T-helper 22 cell (primary cell): Measurements from ENCODE around the gene MAP4K5.

Source experiments
- DNase-seq: peaks from one replicate; pipeline ENCODE4 v3.0.0-alpha.2; 2020; ENCODE audit warnings: low read depth

MAP4K5 gene

DNA sequence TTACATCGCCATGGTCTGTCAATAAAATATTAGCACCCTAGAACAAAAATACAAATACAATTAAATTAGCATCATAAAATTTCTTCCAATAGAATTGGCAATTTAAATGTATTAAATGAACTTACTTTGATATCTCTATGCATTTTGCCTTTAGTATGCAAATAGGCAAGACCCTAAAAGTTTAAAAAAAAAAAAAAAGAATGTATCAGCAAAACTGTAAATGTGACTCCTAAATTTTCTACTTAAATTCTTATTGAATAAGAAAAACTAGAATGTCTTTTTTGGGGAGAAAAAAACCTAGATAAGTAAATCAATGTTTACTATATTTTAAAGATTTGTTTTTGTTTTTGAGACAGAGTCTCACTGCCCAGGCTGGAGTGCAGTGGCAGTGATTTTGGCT lies 56.2 kb downstream of the MAP4K5 start:
- DNase-seq, result no peak

DNA sequence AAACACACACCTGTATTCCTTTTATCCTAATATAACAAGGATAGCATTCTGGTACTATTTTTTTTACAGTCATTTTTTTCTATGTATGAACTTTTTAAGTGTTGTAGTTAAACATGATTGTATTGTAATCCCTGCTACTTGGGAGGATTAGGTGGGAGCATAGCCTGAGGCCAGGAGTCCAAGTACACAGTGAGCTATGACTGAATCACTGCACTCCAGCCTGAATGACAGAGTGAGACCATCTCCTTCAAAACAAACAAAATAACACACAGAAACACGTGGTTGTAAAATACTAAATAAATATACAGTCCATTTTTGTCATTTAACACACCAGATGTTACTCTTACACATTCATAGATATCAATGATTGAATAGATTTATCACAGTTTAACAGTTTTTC lies 56.9 kb downstream of the MAP4K5 start:
- no peak for DNase-seq

DNA sequence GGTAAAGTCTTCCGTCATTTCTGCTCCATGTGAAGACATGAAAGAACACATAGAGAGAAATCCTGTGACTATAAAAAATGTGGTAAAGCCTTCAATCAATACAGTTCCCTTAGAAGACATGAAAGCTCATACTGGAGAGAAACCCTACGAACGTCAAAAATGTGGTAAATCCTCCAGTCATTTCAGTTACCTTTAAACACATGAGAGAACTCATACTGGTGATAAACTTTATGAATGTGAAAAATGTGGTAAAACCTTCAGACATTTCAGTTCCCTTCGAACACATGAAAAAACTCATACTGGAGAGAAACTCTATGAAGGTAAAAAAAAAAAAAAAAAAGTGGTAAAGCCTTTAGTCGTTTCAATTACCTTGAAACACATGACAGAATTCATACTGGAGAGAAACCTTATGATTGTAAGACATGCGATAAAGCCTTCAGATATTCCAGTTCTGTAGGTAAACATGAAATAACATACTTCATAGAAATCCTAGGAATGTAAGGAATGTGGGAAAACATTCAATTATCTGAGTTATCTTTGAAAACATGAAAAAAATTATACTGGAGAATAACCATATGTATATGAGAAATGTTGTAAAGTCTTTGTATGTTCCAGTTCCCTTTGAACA lies 60.4 kb downstream of the MAP4K5 start:
- DNase-seq, result no peak

DNA sequence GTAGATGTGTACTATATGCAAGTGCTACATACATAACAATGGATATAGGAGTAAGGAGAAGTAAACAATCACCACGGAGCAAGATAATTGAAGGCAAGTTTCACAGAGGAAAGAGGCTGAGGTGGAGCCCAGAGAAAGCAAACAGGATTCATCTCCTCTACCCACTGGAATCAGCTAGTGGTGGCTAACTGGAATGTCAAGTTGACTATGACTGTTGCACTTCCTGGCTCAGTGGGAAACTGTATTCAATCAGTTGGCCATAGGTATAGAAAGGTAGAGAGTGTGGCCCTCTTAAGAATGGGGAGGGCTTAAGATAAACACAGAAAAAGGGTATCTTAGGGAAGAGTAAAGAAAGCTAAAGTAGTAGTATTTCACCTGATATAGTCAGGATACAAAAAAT lies 62.4 kb downstream of the MAP4K5 start:
- DNase-seq, result no peak

DNA sequence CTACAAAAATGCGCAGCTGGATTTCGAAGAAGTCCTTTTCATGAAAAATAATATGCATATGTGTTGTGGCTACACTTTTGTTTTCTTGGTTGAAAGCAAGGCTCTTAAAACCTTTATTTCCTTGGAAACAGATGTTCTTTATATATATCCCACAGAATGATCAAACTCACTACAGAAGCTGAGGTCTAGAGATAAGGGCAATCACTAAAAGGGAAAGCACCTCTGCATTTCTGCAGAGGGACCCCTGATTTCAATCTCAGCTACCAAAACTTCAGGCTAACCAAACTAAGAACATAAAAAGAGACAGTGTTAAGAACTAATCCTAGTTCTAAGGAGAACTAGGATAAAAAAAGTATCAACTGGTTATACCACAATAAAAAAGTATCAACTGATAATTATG lies 70.3 kb downstream of the MAP4K5 start:
- no peak for DNase-seq

DNA sequence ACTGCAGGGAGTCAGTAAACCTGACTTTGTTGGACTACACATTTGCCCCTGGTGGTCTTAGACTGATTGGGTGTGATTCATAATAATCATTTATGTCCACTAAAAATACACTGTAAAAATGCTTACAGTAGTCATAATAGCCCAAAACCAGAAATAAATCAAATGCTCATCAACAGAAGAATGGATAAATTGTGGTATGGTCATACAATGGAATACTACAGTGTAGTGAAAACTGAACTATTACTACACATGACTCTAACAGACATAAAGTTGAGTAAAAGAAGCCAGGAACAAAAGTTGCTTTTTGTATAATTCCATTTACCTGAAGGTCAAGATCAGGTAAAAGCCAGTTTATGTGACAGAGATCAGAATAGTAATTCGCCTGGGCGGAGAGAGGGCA lies 78.5 kb downstream of the MAP4K5 start:
- DNase-seq, result no peak

DNA sequence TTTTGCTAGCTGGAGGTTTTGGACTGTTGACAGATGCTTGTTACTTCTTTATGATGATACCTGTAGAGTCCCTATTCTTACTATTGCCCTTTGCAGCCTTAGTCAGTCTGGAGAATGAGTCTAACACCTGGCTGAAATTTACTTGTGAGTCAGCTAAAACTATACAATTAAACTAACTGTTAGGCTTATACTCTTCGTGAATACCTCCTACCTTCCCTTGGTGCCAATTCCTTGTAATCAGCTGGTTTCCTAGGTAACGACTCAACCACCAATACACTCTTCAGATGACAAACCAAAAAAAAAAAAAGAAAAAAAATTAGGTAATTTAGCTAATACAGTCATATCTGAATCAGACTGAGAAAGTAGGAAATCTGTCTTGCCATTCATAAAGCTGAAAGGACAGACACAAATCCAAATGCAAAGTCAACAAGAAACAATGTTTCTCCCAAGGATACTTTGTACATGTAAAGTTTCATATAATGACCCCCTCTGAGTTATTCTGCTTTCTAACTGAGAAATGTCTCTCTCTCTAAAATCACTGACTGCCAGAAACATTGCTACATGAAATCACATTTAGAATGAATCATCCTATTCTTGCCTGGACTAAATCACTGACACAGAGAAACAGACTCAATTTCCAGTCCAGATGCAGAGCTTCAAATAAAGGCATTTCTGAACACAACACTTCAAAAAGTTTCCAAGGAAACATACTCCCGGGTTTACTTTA lies 79.2 kb downstream of the MAP4K5 start:
- DNase-seq, result no peak

DNA sequence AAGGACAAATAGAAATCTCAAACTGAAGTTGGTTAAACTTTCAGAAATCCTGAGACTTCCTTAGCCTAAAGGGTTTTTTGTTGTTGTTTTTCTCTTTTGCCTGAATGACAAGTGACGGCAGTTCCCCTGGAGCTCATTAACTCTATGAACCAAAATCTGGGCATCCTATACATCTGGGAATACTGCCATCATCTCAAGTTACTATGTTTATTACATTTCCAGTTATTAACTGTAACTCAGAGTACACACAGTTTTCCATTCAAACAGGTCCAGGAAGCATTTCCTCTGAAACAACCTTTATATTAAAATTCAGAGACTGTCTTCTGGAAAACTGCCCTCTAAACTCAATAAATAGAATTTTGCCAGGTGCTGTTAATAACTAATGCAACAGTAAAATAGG lies 80.1 kb downstream of the MAP4K5 start:
- DNase-seq, result no peak

DNA sequence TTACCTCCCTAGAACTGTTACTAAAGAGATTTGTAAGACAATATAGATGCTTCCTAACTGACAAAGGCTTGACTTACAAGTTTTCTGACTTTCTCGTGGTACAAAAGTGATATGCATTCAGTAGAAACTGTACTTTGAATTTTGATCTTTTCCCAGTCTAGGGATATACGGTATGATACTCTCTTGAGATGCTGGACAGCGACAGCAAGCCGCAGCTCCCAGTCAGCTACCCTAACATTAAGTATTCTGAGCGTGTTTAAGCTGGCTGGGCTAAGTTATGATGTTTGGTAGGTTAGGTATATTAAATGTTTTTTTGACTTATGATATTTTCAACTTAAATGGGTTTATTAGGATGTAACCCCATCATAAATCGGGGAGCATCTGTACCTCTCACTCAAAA lies 80.5 kb downstream of the MAP4K5 start:
- no peak for DNase-seq

DNA sequence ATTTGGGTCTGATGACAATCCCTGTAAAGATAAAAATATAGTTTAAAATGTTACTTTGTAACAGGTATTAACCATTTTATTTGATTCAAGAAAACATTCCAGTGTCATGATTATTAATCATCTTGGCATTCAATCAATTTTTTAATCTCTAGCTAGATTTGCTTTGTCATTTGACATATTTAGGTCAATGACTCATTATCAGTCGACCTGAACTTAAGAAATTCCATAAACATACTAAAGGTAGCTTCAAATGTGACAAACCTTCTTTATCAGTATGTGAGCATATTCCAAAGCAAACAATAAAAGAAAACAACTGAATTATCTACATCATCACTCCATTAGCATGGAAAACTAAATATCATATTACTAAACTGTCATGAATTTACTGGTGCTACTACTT lies 84.9 kb downstream of the MAP4K5 start:
- no peak for DNase-seq

DNA sequence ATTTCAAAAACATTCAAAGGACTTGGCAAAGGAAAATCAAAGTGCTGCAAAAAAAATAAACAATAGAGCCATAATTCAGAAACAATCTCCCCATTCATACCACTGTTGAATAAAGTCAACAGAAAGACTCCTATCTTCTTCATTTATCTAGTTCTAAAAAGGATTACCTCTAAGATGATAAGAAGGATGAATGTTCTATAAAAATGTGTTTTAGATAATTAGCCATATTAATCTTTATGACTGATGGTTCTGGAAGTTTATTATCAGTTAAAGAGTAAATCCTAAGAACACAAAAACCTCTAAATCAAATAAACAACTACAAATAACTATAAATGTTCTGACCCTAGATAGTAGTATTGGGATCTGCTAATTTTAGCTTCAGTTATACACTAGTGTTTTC lies 97.8 kb downstream of the MAP4K5 start:
- DNase-seq, result no peak

DNA sequence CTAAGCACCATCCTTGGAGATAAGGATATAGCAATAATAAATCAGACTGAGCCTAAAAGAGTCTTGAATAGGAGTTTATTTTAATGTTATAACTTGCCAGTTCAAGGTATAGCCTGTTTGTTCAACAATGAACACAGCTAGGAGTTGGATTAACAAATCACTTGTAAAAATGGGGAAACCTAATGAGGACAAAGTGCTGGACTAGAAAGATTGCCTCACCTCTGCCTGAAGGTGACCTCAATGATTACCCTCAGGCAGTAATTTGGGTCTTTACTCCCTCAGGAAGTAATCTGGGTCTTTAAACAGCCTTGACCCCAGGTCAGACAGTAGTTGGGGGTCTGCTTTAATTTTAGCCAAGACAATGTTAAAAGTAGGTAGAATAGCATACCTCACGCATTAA lies 100.2 kb downstream of the MAP4K5 start:
- DNase-seq, result no peak

DNA sequence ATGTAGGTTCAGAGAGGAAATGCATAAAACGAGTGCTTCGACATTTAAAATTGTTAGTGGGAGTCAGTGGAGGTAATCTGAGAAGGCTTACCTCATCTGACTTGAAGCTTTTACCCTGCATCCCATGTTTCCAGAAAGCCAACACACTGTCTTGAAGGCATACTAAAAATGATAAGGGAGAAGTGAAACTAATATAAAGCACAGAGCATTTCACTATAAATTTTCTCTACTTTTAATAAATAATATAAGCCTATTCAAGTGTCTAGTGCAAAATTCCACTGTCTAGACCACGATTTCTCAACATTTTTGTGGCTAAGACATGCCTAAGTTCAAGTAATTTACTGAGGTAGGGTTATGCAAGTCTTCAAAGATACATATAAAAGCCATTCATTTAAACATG lies 106.6 kb downstream of the MAP4K5 start:
- no peak for DNase-seq

DNA sequence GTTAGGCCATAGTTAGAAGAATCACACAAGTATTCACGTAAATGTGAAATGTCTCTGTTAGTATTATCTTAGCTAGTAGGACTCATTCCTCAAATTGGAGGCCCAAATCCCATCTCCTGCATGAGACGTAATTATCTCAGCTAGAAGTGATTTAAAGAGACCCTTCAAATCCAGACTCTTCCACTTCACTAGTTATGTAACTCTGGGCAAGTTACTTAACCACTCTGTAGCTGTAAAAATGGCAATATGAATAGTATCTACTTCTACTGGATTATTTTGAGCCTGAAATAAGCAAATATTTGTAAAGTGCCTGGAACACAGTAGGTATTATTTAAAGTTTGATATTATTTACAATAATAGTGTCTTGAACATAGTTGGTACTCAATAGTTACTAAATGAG lies 107.3 kb downstream of the MAP4K5 start:
- DNase-seq, result no peak

DNA sequence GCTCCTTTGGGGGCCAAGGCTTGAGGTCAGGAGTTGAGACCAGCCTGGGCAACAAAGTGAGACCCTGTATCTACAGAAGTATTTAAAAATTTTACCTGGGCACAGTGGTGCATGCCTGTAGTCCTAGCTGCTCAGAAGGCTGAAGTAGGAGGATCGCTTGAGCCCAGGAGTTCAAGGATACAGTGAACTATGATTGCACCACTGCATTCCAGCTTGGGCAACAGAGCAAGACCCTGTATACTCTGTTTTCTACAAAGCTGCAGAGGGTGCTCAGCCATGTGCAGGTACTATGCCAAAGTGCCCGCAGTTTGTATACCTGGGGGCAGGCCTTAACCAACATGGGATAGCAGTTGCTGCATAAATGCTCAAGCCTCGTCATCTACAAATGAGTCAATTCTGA lies 108.8 kb downstream of the MAP4K5 start:
- no peak for DNase-seq

DNA sequence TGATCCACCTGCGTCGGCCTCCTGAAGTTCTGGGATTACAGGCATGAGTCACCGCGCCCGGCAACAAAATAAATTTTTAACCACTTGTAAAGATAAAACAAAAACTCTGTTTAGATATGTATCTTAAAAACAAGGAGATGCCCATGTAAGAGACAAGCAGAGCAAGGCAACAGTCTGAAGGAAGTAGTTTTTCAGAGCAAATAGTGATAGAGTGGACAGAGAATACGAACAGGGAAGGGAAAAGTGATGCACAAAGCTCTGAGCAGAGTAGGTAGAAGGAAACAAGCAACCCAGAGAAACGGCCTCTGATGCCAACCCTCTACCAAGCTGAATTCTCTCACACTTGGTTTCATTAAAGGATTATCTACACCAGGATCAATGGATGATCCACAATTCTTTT lies 110.9 kb downstream of the MAP4K5 start:
- no peak for DNase-seq

DNA sequence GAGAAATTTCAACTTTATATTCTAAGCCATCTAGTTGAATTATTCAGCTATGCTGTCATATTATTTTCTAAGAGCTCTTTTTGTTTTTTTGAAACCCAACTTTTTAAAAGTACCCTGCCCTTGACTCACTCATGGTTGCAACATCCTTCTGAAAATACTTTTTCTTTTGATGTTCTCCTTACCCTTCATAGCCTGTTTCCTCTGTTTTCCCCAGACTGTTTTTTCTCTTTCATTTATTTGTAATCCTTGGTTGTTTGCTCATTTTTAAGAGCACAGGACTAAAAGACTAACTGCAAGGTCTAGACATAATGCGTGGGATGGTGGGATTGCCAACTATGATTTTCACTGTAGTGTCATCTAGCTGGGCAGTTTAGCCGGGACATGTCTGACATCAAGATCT lies 114.5 kb downstream of the MAP4K5 start:
- no peak for DNase-seq

DNA sequence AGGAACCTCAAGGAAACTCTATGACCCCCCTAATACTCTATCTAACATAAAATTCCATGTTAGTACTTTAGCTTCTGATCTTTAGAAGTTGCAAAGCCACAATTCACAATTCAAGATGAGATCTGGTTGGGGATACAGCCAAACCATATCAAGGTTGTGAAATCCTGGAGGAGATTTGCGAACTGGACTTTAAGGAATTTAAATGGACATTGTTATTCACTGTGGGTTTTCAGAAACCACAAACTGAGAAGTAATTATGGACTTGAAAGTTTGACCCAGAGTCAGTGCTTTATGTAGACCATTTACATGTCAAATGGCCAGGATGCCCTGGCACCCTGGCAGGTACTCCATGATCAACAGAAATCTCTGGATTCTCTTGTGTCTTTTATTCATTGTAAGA lies 121.4 kb downstream of the MAP4K5 start:
- no peak for DNase-seq

DNA sequence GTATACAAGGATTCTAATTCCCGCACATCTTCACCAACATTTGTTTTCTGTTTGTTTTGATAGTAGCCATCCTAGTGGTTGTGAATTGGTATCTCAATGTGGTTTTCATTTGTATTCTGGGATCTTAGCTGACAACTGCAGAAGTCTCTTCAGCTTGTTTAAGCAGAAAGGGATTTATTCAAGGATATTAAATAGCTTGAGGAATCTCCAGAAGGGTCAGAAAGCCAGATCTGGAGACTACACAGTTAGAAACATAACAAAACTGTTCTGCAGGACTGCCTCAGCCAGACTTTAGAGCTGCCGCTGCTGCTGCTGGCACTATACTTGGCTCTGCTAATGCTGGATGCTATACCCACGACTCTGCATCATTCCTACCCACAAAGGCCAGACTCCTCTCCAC lies 122.3 kb downstream of the MAP4K5 start:
- no peak for DNase-seq

DNA sequence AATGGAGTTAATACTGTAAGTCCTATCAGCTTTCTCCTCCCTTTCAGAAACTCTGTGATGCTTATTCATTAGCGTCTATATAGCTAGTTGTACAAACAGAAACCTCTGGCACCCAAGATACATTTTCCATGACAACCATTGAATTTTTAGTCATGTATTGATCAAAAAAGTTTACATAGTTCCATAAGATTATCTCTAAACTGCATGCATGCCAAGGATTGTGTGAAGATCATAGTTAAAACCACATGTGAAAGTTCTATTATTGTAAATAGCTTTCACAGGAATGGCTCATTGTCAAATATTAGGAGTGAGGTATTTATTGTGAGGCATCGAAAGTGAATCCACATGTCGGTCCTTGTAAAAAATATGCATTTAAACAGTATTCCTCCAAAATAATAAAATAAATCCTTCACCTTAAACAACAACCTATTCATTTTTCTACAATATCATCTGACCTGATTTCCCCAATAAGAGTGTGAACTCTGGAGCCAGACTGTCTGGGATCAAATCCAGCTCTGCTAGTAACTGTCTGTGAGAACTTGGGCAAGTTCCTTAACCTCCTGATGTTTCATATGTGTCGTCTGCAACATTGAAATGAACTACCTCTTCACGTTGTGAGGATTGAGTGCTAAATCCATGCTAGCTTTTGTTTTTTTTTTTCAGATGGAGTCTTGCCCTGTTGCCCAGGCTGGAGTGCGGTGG lies 125.1 kb downstream of the MAP4K5 start:
- no peak for DNase-seq

DNA sequence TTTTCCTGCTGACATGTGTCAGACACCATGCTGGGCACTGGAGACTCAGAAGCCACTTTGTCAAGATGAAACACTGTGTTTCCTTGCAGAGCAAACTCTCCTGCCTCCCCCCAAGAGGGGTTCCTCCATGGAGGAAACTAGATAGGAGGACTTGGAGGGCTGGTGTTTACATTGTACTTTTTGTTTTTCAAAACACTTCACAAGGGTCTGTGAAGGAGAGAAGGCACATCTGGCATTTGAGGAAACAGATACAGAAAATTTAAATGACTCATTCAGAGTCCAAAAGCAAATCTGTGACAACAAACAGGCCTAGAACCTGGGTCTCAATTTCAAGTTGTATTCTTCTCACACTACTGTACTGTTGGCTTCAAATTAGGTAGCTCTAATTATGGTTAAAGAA lies 128.9 kb downstream of the MAP4K5 start:
- DNase-seq, result no peak

DNA sequence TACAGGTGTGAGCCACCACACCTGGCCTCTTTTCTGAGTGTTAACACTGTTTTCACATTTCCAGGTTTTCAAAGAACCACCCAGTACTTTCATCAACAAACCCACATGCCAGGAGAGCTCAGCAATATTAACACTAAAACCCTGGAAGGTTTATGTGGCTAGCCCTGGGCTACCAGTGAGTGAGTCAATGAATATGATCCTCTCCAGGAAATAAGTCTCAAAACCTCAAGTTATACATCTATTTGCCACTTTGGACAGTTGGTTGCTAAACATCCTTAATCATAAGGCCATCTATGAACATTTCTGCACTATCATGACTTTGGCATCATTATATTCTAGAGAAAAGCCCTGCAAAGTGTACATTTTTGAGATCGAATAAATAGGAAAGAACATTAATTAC lies 129.4 kb downstream of the MAP4K5 start:
- no peak for DNase-seq

DNA sequence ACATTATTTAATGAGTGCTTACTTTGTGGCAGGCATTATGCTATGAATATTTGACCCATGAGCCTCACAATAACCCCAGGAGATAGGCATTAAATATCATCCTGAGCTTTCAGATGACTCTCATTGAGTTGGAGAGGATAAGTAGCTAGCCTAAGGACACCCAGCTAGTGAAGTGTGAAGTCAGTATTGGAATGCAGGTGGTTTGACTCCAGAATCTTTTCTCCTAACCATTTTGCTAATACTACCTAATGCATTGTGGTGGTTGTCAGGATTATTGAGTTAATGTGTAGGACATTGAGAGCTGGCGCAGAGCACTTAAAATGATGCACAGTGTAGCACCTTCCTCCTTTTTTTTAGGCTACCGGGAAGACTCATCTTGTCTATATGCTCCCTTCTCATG lies 131.9 kb downstream of the MAP4K5 start:
- no peak for DNase-seq
